ENCODE results near the gene CACNB2.

The CACNB2 gene

DNA sequence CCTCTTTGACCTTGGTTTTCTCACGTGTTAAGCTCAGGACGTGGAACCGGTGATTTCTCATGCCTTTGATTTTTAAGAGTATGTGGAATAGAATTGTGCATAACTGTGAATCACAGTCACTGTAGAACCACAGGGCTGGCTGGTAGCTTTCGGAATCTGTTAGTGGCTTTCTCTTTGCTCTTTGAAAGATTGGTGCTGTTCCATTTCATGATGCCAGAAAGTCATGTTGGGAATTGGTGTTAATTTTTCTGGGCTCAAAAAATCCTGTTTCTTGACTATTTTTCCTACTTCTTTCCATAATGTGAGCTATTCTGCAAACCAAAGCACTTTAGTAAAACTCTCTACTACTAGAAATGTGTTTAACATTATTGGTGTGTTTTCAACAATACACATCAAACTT is 73.0 kb downstream of the CACNB2 start:
- Histone ChIP-seq H3K27me3 (ENCODE audit: insufficient read depth, low read length) (no peaks in the 10 kb centered on the region), H3K36me3 (ENCODE audit: insufficient read depth, low read length) (no peaks in the 10 kb centered on the region), H2AFZ (ENCODE audit: low read length, unreplicated experiment) (no peak overlapping the region), H3K27ac (ENCODE audit: low read depth, low read length) (no peak overlapping the region), H3K4me3 (ENCODE audit: low read depth, low read length) (no peak overlapping the region), H3K79me2 (ENCODE audit: control insufficient read depth, insufficient read depth, low read length, unreplicated experiment) (no peaks in the 10 kb centered on the region), H3K4me1 (ENCODE audit: control insufficient read depth, insufficient read depth, low read length, unreplicated experiment) (no peaks in the 10 kb centered on the region)

DNA sequence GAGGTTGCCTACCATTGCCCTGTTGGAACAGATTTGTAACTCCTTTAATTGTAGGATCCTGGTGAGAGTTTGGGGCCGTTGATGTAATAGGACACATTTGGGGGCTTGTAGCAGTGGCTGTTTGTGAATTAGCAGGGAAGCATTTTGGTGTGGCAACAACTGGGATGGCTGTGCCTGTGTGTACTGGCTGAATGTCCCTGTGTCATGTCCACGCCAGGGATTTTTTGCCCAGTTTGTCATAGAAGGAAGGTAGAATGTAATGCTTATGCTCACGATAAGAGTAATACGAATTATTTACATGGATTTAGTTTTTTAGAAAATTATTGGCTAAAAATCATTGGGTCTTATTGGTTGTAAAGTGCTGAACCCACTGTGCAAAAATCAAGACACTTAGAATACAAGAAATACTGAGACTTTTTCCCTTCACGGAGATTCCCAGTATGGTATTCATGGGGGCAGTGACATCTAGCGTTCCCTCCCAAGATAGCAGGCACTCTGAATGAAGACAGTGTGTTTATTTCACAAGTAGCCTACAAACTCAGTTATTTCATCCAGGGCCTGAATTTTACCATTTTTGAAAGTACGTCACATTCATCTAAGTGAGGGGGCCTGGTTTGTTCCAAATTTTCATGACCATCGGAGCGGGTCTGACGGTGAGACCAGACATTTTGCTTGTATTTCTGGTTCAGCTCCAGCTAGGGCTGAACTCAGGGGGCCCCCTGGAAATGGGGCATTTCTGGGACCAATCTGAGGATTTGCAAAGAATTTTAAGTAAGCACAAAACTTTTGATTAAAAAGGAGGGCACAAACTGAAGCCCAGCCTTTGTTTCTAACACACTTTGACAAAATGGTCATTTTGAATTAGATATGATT is 74.7 kb downstream of the CACNB2 start:
- no peak overlapping the region for H3K4me3 ChIP-seq (ENCODE audit: low read depth, low read length)
- H3K4me1 ChIP-seq (ENCODE audit: control insufficient read depth, insufficient read depth, low read length, unreplicated experiment) = no peaks in the 10 kb centered on the region
- H3K79me2 ChIP-seq (ENCODE audit: control insufficient read depth, insufficient read depth, low read length, unreplicated experiment) = no peaks in the 10 kb centered on the region
- no peak overlapping the region for H3K27ac ChIP-seq (ENCODE audit: low read depth, low read length)
- no peak overlapping the region for H2AFZ ChIP-seq (ENCODE audit: low read length, unreplicated experiment)
- no peaks in the 10 kb centered on the region for H3K27me3 ChIP-seq (ENCODE audit: insufficient read depth, low read length)
- H3K36me3 ChIP-seq (ENCODE audit: insufficient read depth, low read length) = no peaks in the 10 kb centered on the region

DNA sequence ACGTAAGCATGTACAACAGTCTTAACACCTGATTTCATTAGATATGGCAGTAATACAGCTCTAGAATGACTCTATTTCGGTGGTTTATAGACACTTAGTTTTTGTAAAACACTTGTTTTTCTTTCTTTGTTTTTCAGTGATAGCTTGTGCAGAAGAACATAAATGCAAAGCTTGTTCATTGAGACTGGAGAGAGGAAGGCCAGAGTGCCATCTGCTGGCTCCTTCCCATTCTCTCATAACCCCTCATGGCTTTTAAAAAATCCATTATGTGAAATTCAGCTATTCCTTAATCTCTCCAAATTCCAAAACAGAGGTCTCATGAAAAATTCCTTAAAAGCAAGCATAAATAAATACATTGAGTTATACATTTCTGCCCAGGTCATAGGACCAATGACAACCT is 76.3 kb downstream of the CACNB2 start:
- Histone ChIP-seq H3K79me2 (ENCODE audit: control insufficient read depth, insufficient read depth, low read length, unreplicated experiment) (no peaks in the 10 kb centered on the region), H3K4me1 (ENCODE audit: control insufficient read depth, insufficient read depth, low read length, unreplicated experiment) (no peaks in the 10 kb centered on the region), H3K27ac (ENCODE audit: low read depth, low read length) (no peak overlapping the region), H3K4me3 (ENCODE audit: low read depth, low read length) (no peak overlapping the region), H3K27me3 (ENCODE audit: insufficient read depth, low read length) (no peaks in the 10 kb centered on the region), H2AFZ (ENCODE audit: low read length, unreplicated experiment) (no peak overlapping the region), H3K36me3 (ENCODE audit: insufficient read depth, low read length) (no peaks in the 10 kb centered on the region)

DNA sequence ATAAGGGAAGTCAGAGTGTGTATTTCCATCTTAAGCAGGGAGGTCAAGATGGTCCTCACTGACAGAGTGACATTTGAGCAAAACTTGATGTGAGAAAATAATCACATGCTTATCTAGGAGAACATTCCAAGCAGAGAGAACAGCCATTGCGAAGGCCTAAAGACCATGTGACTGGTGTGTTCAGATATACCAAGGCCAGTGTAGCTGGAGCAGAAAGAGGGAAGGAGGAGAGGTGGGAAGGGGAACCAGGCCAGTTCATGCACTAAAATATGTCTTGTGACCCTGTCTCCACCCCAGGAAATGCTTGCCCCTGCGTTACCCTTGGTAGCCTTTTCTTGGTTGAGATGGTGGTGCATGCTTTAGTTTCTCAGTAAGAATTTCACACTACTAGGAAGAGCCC is 77.4 kb downstream of the CACNB2 start:
- no peaks in the 10 kb centered on the region for H3K27me3 ChIP-seq (ENCODE audit: insufficient read depth, low read length)
- no peaks in the 10 kb centered on the region for H3K79me2 ChIP-seq (ENCODE audit: control insufficient read depth, insufficient read depth, low read length, unreplicated experiment)
- H3K36me3 ChIP-seq (ENCODE audit: insufficient read depth, low read length) = no peaks in the 10 kb centered on the region
- H3K4me1 ChIP-seq (ENCODE audit: control insufficient read depth, insufficient read depth, low read length, unreplicated experiment) = no peaks in the 10 kb centered on the region
- no peak overlapping the region for H3K4me3 ChIP-seq (ENCODE audit: low read depth, low read length)
- no peak overlapping the region for H2AFZ ChIP-seq (ENCODE audit: low read length, unreplicated experiment)
- no peak overlapping the region for H3K27ac ChIP-seq (ENCODE audit: low read depth, low read length)

GRCh38 chr10:18219146-18219545 is 78.9 kb downstream of the CACNB2 start:
- H3K4me3 ChIP-seq (ENCODE audit: low read depth, low read length) = no peak overlapping the region
- no peaks in the 10 kb centered on the region for H3K4me1 ChIP-seq (ENCODE audit: control insufficient read depth, insufficient read depth, low read length, unreplicated experiment)

GRCh38 chr10:18221123-18221522 is 80.9 kb downstream of the CACNB2 start:
- no peak overlapping the region for H3K4me3 ChIP-seq (ENCODE audit: low read depth, low read length)
- no peak overlapping the region for H2AFZ ChIP-seq (ENCODE audit: low read length, unreplicated experiment)
- H3K27me3 ChIP-seq (ENCODE audit: insufficient read depth, low read length) = no peaks in the 10 kb centered on the region
- no peak overlapping the region for H3K27ac ChIP-seq (ENCODE audit: low read depth, low read length)
- H3K4me1 ChIP-seq (ENCODE audit: control insufficient read depth, insufficient read depth, low read length, unreplicated experiment) = no peaks in the 10 kb centered on the region
- no peaks in the 10 kb centered on the region for H3K36me3 ChIP-seq (ENCODE audit: insufficient read depth, low read length)
- no peaks in the 10 kb centered on the region for H3K79me2 ChIP-seq (ENCODE audit: control insufficient read depth, insufficient read depth, low read length, unreplicated experiment)

More at GRCh38 chr10:18219146-18219545, 78.9 kb downstream of the CACNB2 start:
- no peaks in the 10 kb centered on the region for H3K27me3 ChIP-seq (ENCODE audit: insufficient read depth, low read length)
- no peak overlapping the region for H3K27ac ChIP-seq (ENCODE audit: low read depth, low read length)
- H3K79me2 ChIP-seq (ENCODE audit: control insufficient read depth, insufficient read depth, low read length, unreplicated experiment) = no peaks in the 10 kb centered on the region
- H2AFZ ChIP-seq (ENCODE audit: low read length, unreplicated experiment) = no peak overlapping the region
- no peaks in the 10 kb centered on the region for H3K36me3 ChIP-seq (ENCODE audit: insufficient read depth, low read length)

DNA sequence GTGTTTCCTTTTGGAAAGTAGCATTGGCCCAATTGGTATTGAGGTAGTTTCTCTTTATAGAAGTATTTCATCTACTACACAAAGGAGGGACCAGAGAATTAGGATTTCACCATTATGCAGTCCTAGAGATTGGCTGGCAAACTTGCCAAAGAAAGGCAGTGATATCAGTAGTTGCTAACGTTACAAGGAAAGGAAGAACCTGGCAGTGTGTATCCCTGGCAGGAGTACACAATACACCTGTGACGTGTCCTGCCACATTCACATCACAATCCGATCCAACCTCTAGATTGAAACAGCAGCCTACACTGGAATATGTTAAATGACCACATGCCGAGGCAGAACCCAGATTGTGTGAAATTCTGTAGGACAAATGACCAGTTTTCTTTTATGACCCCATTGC is 81.7 kb downstream of the CACNB2 start:
- Histone ChIP-seq H3K4me3 (ENCODE audit: low read depth, low read length) (no peak overlapping the region), H3K27ac (ENCODE audit: low read depth, low read length) (no peak overlapping the region), H3K4me1 (ENCODE audit: control insufficient read depth, insufficient read depth, low read length, unreplicated experiment) (no peaks in the 10 kb centered on the region), H3K27me3 (ENCODE audit: insufficient read depth, low read length) (no peaks in the 10 kb centered on the region), H2AFZ (ENCODE audit: low read length, unreplicated experiment) (no peak overlapping the region), H3K36me3 (ENCODE audit: insufficient read depth, low read length) (no peaks in the 10 kb centered on the region), H3K79me2 (ENCODE audit: control insufficient read depth, insufficient read depth, low read length, unreplicated experiment) (no peaks in the 10 kb centered on the region)

DNA sequence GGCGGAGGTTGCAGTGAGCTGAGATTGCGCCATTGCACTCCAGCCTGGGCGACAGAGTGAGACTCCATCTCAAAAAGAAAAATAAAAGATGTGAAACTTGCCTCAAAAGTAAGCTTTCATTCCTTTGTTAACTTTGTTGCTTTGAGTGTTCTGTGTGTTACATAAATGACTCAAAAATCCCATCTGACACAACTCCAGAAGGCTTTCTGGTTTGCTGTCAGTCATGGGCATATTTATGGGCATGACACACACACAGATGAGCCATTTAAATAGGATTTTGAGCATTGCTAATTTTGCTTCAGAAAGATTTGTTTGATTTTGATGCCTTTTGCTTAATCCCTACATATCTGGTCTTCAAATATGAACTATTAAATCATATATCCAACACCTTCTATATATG is 82.6 kb downstream of the CACNB2 start:
- Histone ChIP-seq H3K36me3 (ENCODE audit: insufficient read depth, low read length) (no peaks in the 10 kb centered on the region), H3K27ac (ENCODE audit: low read depth, low read length) (no peak overlapping the region), H3K4me1 (ENCODE audit: control insufficient read depth, insufficient read depth, low read length, unreplicated experiment) (no peaks in the 10 kb centered on the region), H2AFZ (ENCODE audit: low read length, unreplicated experiment) (no peak overlapping the region), H3K79me2 (ENCODE audit: control insufficient read depth, insufficient read depth, low read length, unreplicated experiment) (no peaks in the 10 kb centered on the region), H3K4me3 (ENCODE audit: low read depth, low read length) (no peak overlapping the region), H3K27me3 (ENCODE audit: insufficient read depth, low read length) (no peaks in the 10 kb centered on the region)

GRCh38 chr10:18223898-18224297 is 83.7 kb downstream of the CACNB2 start:
- Histone ChIP-seq H3K4me1 (ENCODE audit: control insufficient read depth, insufficient read depth, low read length, unreplicated experiment) (no peaks in the 10 kb centered on the region), H3K36me3 (ENCODE audit: insufficient read depth, low read length) (no peaks in the 10 kb centered on the region), H3K27ac (ENCODE audit: low read depth, low read length) (no peak overlapping the region), H3K4me3 (ENCODE audit: low read depth, low read length) (no peak overlapping the region), H3K27me3 (ENCODE audit: insufficient read depth, low read length) (no peaks in the 10 kb centered on the region), H3K79me2 (ENCODE audit: control insufficient read depth, insufficient read depth, low read length, unreplicated experiment) (no peaks in the 10 kb centered on the region), H2AFZ (ENCODE audit: low read length, unreplicated experiment) (no peak overlapping the region)

- Histone ChIP-seq H3K27me3 (ENCODE audit: insufficient read depth, low read length) (no peaks in the 10 kb centered on the region), H3K4me1 (ENCODE audit: control insufficient read depth, insufficient read depth, low read length, unreplicated experiment) (peaks cover 4% of the 10 kb centered on the region), H3K79me2 (ENCODE audit: control insufficient read depth, insufficient read depth, low read length, unreplicated experiment) (no peaks in the 10 kb centered on the region), H3K4me3 (ENCODE audit: low read depth, low read length) (no peak overlapping the region), H3K36me3 (ENCODE audit: insufficient read depth, low read length) (no peaks in the 10 kb centered on the region), H3K27ac (ENCODE audit: low read depth, low read length) (no peak overlapping the region), H2AFZ (ENCODE audit: low read length, unreplicated experiment) (no peak overlapping the region)
These were observed 84.6 kb downstream of the CACNB2 start for GRCh38 chr10:18224626-18225445.

DNA sequence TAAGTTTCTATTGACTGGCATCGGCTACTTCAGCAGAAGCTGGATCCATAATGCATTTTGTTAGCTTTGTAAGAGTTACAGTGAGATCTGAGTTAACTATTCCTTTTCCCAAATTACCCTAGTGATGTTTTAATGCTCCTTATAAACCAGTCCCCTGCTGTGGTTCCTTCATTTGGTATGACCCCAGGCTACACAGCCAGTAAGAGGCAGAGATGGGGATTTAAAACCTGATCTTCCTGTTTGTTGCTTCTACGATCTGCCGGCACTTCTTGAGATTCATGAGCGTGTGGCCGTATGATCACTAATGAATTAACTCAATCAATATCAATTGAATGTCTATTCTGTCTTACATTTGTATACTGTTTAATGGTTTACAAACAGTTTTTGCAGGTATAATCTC is 86.1 kb downstream of the CACNB2 start:
- Histone ChIP-seq H3K27ac (ENCODE audit: low read depth, low read length) (no peak overlapping the region), H3K4me1 (ENCODE audit: control insufficient read depth, insufficient read depth, low read length, unreplicated experiment) (peaks cover 14% of the 10 kb centered on the region), H3K36me3 (ENCODE audit: insufficient read depth, low read length) (no peaks in the 10 kb centered on the region), H3K79me2 (ENCODE audit: control insufficient read depth, insufficient read depth, low read length, unreplicated experiment) (no peaks in the 10 kb centered on the region), H3K4me3 (ENCODE audit: low read depth, low read length) (no peak overlapping the region), H2AFZ (ENCODE audit: low read length, unreplicated experiment) (no peak overlapping the region), H3K27me3 (ENCODE audit: insufficient read depth, low read length) (no peaks in the 10 kb centered on the region)
